IMR-90 (cell line): ENCODE data around the gene PTPRN2. TPM values are rescaled to one million over a fixed set of nuclear protein-coding genes. Genes with fewer than 3 reads are reported as not detected.

Experiments used
- ATAC-seq: fragments of 200-7000 bp; cut with Tn5 transposase; 2 replicates; pipeline ENCODE4 v1.9.1; 2020; ENCODE audit warnings: low read depth, mild to moderate bottlenecking, moderate library complexity
- BruUV-seq: library from RNA; stranded (reverse); fragments of 400-500 nt; replicated peaks from 2 replicates; lab custom pipeline; 2021; lab: Mats Ljungman, UMichigan
- CTCF ChIA-PET: fragments of 300-600 bp; formaldehyde crosslinking; extraction: SDS; loops from one replicate; lab custom pipeline; 2021; ENCODE audit warnings: antibody characterized with exemption; lab: Yijun Ruan, JAX
- POLR2A ChIA-PET: fragments of 300-600 bp; sonication (Branson Sonifier 250); formaldehyde crosslinking; loops from one replicate; lab custom pipeline; 2022; ENCODE audit warnings: antibody characterized with exemption; ENCODE audit not compliant: unreplicated experiment; lab: Charles Lee
- DNase-seq: peaks from one replicate; pipeline ENCODE4 v3.0.0; 2013
- H2AFZ ChIP-seq: replicated peaks from 2 replicates; pipeline ENCODE3; 2013; ENCODE audit warnings: low read length, mild to moderate bottlenecking; ENCODE audit not compliant: poor library complexity
- H2AK5ac ChIP-seq: 2 replicates; pipeline ENCODE4 v1.6.1; 2013; ENCODE audit warnings: low read depth, low read length, inconsistent platforms
- H2AK9ac ChIP-seq: replicated peaks from 2 replicates; pipeline ENCODE3; 2013; ENCODE audit warnings: mild to moderate bottlenecking, low read depth, low read length, moderate library complexity; ENCODE audit not compliant: poor library complexity
- H2BK120ac ChIP-seq: 2 replicates; pipeline ENCODE4 v1.6.1; 2013; ENCODE audit warnings: low read depth, low read length, inconsistent platforms
- H2BK15ac ChIP-seq: 3 replicates; pipeline ENCODE4 v1.6.1; 2013; ENCODE audit warnings: low read depth, low read length, inconsistent platforms
- H2BK20ac ChIP-seq: 2 replicates; pipeline ENCODE4 v1.6.1; 2013; ENCODE audit warnings: low read depth, mild to moderate bottlenecking, inconsistent platforms, low read length, moderate library complexity
- H2BK5ac ChIP-seq: 2 replicates; pipeline ENCODE4 v1.6.1; 2013; ENCODE audit warnings: mild to moderate bottlenecking, low read depth, low read length, inconsistent platforms; ENCODE audit not compliant: poor library complexity, severe bottlenecking
- H3K14ac ChIP-seq: replicated peaks from 2 replicates; pipeline ENCODE4 v1.6.1; 2013; ENCODE audit warnings: low read depth, low read length, inconsistent platforms
- H3K18ac ChIP-seq: 2 replicates; pipeline ENCODE4 v1.6.1; 2013; ENCODE audit warnings: low read depth, low read length, control low read depth
- H3K23ac ChIP-seq: 2 replicates; pipeline ENCODE4 v1.6.1; 2013; ENCODE audit warnings: low read depth, low read length, inconsistent platforms
- H3K27ac ChIP-seq: 2 replicates; pipeline ENCODE4 v1.5.1; 2013; ENCODE audit warnings: mild to moderate bottlenecking, control low read depth, low read length; ENCODE audit not compliant: insufficient read depth
- H3K27me3 ChIP-seq: 2 replicates; pipeline ENCODE4 v1.6.1; 2013; ENCODE audit warnings: low read length; ENCODE audit not compliant: control insufficient read depth, insufficient read depth
- H3K36me3 ChIP-seq: 2 replicates; pipeline ENCODE4 v1.6.1; 2013; ENCODE audit warnings: low read length, mixed read lengths; ENCODE audit not compliant: control insufficient read depth, insufficient read depth
- H3K4ac ChIP-seq: 2 replicates; pipeline ENCODE4 v1.6.1; 2013; ENCODE audit warnings: low read depth, low read length, inconsistent platforms
- H3K4me1 ChIP-seq: 2 replicates; pipeline ENCODE4 v1.6.1; 2013; ENCODE audit warnings: low read length, mixed read lengths; ENCODE audit not compliant: control insufficient read depth, insufficient read depth
- H3K4me2 ChIP-seq: 2 replicates; pipeline ENCODE4 v1.6.1; 2013; ENCODE audit warnings: low read depth, mild to moderate bottlenecking, control low read depth, low read length, moderate library complexity
- H3K4me3 ChIP-seq: 2 replicates; pipeline ENCODE4 v1.5.1; 2013; ENCODE audit warnings: low read depth, mild to moderate bottlenecking, control low read depth, low read length, moderate library complexity; ENCODE audit not compliant: insufficient read depth
- H3K56ac ChIP-seq: 2 replicates; pipeline ENCODE4 v1.6.1; 2013; ENCODE audit warnings: low read length, inconsistent platforms; ENCODE audit not compliant: insufficient read depth; ENCODE audit errors: extremely low read depth
- H3K79me1 ChIP-seq, 2 experiments: 2 replicates each; pipeline ENCODE4 v1.6.1; 2013; ENCODE audit warnings: low read length in 2 of 2, inconsistent platforms in 1 of 2, low read depth in 1 of 2
- H3K9ac ChIP-seq: 2 replicates; pipeline ENCODE4 v1.6.1; 2013; ENCODE audit warnings: low read depth, low read length, control low read depth
- H3K9me1 ChIP-seq: 2 replicates; pipeline ENCODE4 v1.6.1; 2013; ENCODE audit warnings: low read length, inconsistent platforms; ENCODE audit not compliant: insufficient read depth
- H3K9me3 ChIP-seq: 2 replicates; pipeline ENCODE4 v1.6.1; 2013; ENCODE audit warnings: low read length; ENCODE audit not compliant: control insufficient read depth, insufficient read depth
- H4K20me1 ChIP-seq: 2 replicates; pipeline ENCODE4 v1.6.1; 2013; ENCODE audit warnings: low read length, inconsistent platforms; ENCODE audit not compliant: insufficient read depth
- H4K5ac ChIP-seq: 2 replicates; pipeline ENCODE4 v1.6.1; 2013; ENCODE audit warnings: mild to moderate bottlenecking, low read depth, low read length, control low read depth
- H4K8ac ChIP-seq, 2 experiments: 2 replicates each; pipeline ENCODE4 v1.6.1; 2013; ENCODE audit warnings: low read depth in 2 of 2, low read length in 2 of 2, control low read depth in 1 of 2, inconsistent platforms in 1 of 2
- H4K91ac ChIP-seq: 2 replicates; pipeline ENCODE4 v1.6.1; 2013; ENCODE audit warnings: low read depth, low read length, inconsistent platforms; ENCODE audit not compliant: insufficient read depth
- BHLHE40 ChIP-seq: fragments of 150-350 bp; IDR thresholded peaks from 2 replicates; pipeline ENCODE4 v1.6.1; 2016; ENCODE audit warnings: mild to moderate bottlenecking, low read depth, low read length
- CEBPB ChIP-seq: IDR thresholded peaks from 2 replicates; pipeline ENCODE4 v1.6.1; 2012; ENCODE audit warnings: low read depth, low read length, improper control_type of control experiment
- CHD1 ChIP-seq: IDR thresholded peaks from 2 replicates; pipeline ENCODE4 v1.6.1; 2012; ENCODE audit warnings: low read depth, low read length, improper control_type of control experiment
- CTCF ChIP-seq: conservative IDR thresholded peaks from 2 replicates; pipeline ENCODE4 v1.5.1; 2012; ENCODE audit warnings: mild to moderate bottlenecking, low read depth, low read length, improper control_type of control experiment
- ELK1 ChIP-seq: fragments of 150-350 bp; IDR thresholded peaks from 2 replicates; pipeline ENCODE4 v1.6.1; 2016; ENCODE audit warnings: low read depth, mild to moderate bottlenecking, low read length, moderate library complexity, borderline replicate concordance
- FOS ChIP-seq: fragments of 150-350 bp; IDR thresholded peaks from 2 replicates; pipeline ENCODE4 v1.6.1; 2016; ENCODE audit warnings: low read depth, low read length
- MAFK ChIP-seq: IDR thresholded peaks from 2 replicates; pipeline ENCODE4 v1.6.1; 2012; ENCODE audit warnings: low read depth, low read length, improper control_type of control experiment
- MAZ ChIP-seq: IDR thresholded peaks from 2 replicates; pipeline ENCODE4 v1.6.1; 2012; ENCODE audit warnings: low read depth, mild to moderate bottlenecking, low read length, improper control_type of control experiment, moderate library complexity, borderline replicate concordance
- MXI1 ChIP-seq: IDR thresholded peaks from 2 replicates; pipeline ENCODE4 v1.6.1; 2012; ENCODE audit warnings: low read depth, mild to moderate bottlenecking, low read length, moderate library complexity, borderline replicate concordance
- NFE2L2 ChIP-seq: fragments of 150-350 bp; IDR thresholded peaks from 2 replicates; pipeline ENCODE4 v1.6.1; 2016; ENCODE audit warnings: low read depth, mild to moderate bottlenecking, low read length
- POLR2A ChIP-seq: IDR thresholded peaks from 2 replicates; pipeline ENCODE4 v1.6.1; 2012; ENCODE audit warnings: mild to moderate bottlenecking, low read depth, low read length
- RAD21 ChIP-seq: IDR thresholded peaks from 2 replicates; pipeline ENCODE4 v1.6.1; 2012; ENCODE audit warnings: low read length, improper control_type of control experiment
- RCOR1 ChIP-seq: IDR thresholded peaks from 2 replicates; pipeline ENCODE4 v1.6.1; 2012; ENCODE audit warnings: mild to moderate bottlenecking, low read length, improper control_type of control experiment; ENCODE audit not compliant: insufficient replicate concordance
- RFX5 ChIP-seq: IDR thresholded peaks from 2 replicates; pipeline ENCODE4 v1.8.0; 2012; ENCODE audit warnings: low read depth, mild to moderate bottlenecking, low read length, moderate library complexity
- SMC3 ChIP-seq: fragments of 150-350 bp; IDR thresholded peaks from 2 replicates; pipeline ENCODE4 v1.6.1; 2016; ENCODE audit warnings: low read depth, mild to moderate bottlenecking, antibody characterized with exemption, low read length, moderate library complexity
- USF2 ChIP-seq: fragments of 150-350 bp; IDR thresholded peaks from 2 replicates; pipeline ENCODE4 v1.6.1; 2017; ENCODE audit warnings: mild to moderate bottlenecking, antibody characterized with exemption, low read length, low read depth
- WGBS, 2 experiments: methylation state at CpG; one replicate each; pipeline versions ENCODE4 v1.1.5 to v1.1.7; 2013; ENCODE audit warnings: missing lambda C conversion rate in 2 of 2; ENCODE audit not compliant: insufficient read length in 1 of 2; ENCODE audit errors: extremely low coverage in 2 of 2; 5-methylcytosine and 5-hydroxymethylcytosine counted together
- dilution Hi-C: fragments of 300-500 bp; cut with HindIII; formaldehyde crosslinking; loops from one replicate; pipeline ENCODE4 v1.14.3; 2018; ENCODE audit warnings: low sequenced_read_pairs; ENCODE audit not compliant: unreplicated experiment
- in situ Hi-C: fragments of 300-500 bp; cut with MboI; formaldehyde crosslinking; loops from 3 replicates; pipeline ENCODE4 v1.14.3; 2019; ENCODE audit warnings: low sequenced_read_pairs, inconsistent platforms, mixed read lengths
- intact Hi-C: fragments of 100-400 bp; cut with micrococcal nuclease; formaldehyde crosslinking; loops from 2 replicates; pipeline ENCODE4 v1.10.0; 2022
- polyA plus RNA-seq, 3 experiments: library from polyadenylated mRNA; depleted of rRNA; stranded (reverse); fragments of >200 nt; gene quantifications; 2 replicates each; pipeline ENCODE4 v1.2.3, GENCODE V29; 2012; ENCODE audit warnings: low replicate concordance in 1 of 3
- total RNA-seq: library from RNA; depleted of rRNA; stranded (reverse); fragments of >200 nt; gene quantifications from 2 replicates; pipeline ENCODE4 v1.2.3, GENCODE V29; 2012

Gene PTPRN2
- total and polyA plus RNA-seq, 2 of the 4 experiments (the other 2 are of a cell fraction) = 0.03 TPM; not detected in 1

GRCh38 chr7:158029509-158029908 lies 558.1 kb downstream of the PTPRN2 start:
- Histone ChIP-seq H3K56ac (no peak overlapping the region), H2AFZ (no peak overlapping the region), H3K9me3 (peaks cover 58% of the 10 kb centered on the region), H3K4me1 (no peaks in the 10 kb centered on the region), H2AK5ac (no peak overlapping the region), H3K18ac (no peak overlapping the region), H2BK5ac (no peak overlapping the region), H3K9me1 (no peaks in the 10 kb centered on the region), H4K5ac (no peak overlapping the region), H2AK9ac (no peak overlapping the region), H3K79me1 (no peaks in the 10 kb centered on the region), H2BK20ac (no peak overlapping the region), H2BK15ac (no peak overlapping the region), H3K4me2 (no peak overlapping the region), H3K23ac (no peak overlapping the region), H3K36me3 (no peaks in the 10 kb centered on the region), H3K9ac (no peak overlapping the region), H4K20me1 (no peaks in the 10 kb centered on the region), H3K14ac (no peak overlapping the region), H3K27ac (no peak overlapping the region), H4K91ac (no peak overlapping the region), H3K4ac (no peak overlapping the region), H2BK120ac (no peak overlapping the region), H3K4me3 (no peak overlapping the region), H3K27me3 (no peaks in the 10 kb centered on the region), H4K8ac (no peak overlapping the region)
- TF ChIP-seq MAFK (no peak), RCOR1 (no peak), CTCF (no peak), NFE2L2 (no peak), MXI1 (no peak), BHLHE40 (no peak), SMC3 (no peak), USF2 (no peak), FOS (no peak), CHD1 (no peak), ELK1 (no peak), CEBPB (no peak), RFX5 (no peak), POLR2A (no peak), RAD21 (no peak), MAZ (no peak)
- POLR2A ChIA-PET = no interaction called here
- DNase-seq (no peak), ATAC-seq (no peak)
- WGBS, 2 experiments = 27% methylated on average over 2 of the region's 5 CpGs; no CpG with 5 or more reads in 1 of the 2 experiments
- in situ Hi-C loops (no loop called here), intact Hi-C loops (no loop called here), dilution Hi-C loops (no loop called here)
- CTCF ChIA-PET = no interaction called here
- no TSS peak for BruUV-seq
